HepG2 (cell line): ENCODE measurements around the gene TAS2R1. TPM values are rescaled to one million over a fixed set of nuclear protein-coding genes. Genes with fewer than 3 reads are reported as not detected.

Source experiments
- ATAC-seq: fragments of 200-7000 bp; cut with Tn5 transposase; 3 replicates; pipeline ENCODE4 v1.9.1; 2020; ENCODE audit warnings: mild to moderate bottlenecking, moderate library complexity
- BruUV-seq: library from RNA; stranded (reverse); fragments of 400-500 nt; replicated peaks from 2 replicates; lab custom pipeline; 2021; lab: Mats Ljungman, UMichigan
- CTCF ChIA-PET: fragments of 300-600 bp; formaldehyde crosslinking; extraction: SDS; loops from one replicate; lab custom pipeline; 2021; ENCODE audit warnings: low total read pairs, inconsistent platforms, low intra/inter-chr PET ratio; lab: Yijun Ruan, JAX
- POLR2A ChIA-PET: fragments of 350-600 bp; sonication (Branson Sonifier 250); formaldehyde crosslinking; loops from one replicate; lab custom pipeline; 2020; ENCODE audit warnings: antibody characterized with exemption, inconsistent platforms; lab: Yijun Ruan, JAX
- DNase-seq: peaks from one replicate; pipeline ENCODE4 v3.0.0-alpha.2; 2015; ENCODE audit warnings: low spot score
- FAIRE-seq: peaks from 3 replicates; lab custom pipeline; 2011; peaks lifted over from hg19 to GRCh38; lab: Jason Lieb, UNC
- H2AFZ ChIP-seq: one replicate; pipeline ENCODE4 v1.6.1; 2011; ENCODE audit warnings: low read length, inconsistent platforms
- H3K27ac ChIP-seq: fragments of 300-600 bp; 3 replicates; pipeline ENCODE4 v1.8.0; 2011; ENCODE audit warnings: mixed run types, mild to moderate bottlenecking, mixed read lengths, low read length, inconsistent platforms; ENCODE audit not compliant: insufficient read depth; ENCODE audit errors: extremely low read length
- H3K27me3 ChIP-seq, 2 experiments: fragments of 200-600 bp in 1 of 2; 2 replicates in 1 of 2; 3 replicates in 1 of 2; pipeline versions ENCODE4 v1.6.0 to v1.8.0; 2011; ENCODE audit warnings: low read length in 2 of 2, mild to moderate bottlenecking in 2 of 2, moderate library complexity in 2 of 2, inconsistent platforms in 1 of 2; ENCODE audit not compliant: insufficient read depth in 2 of 2, control insufficient read depth in 1 of 2
- H3K36me3 ChIP-seq, 2 experiments: fragments of 200-600 bp in 1 of 2; replicated peaks in 1 of 2; 2 replicates in 1 of 2; 3 replicates in 1 of 2; pipeline versions ENCODE4 v1.5.1 to v1.8.0; 2011; ENCODE audit warnings: low read length in 2 of 2, inconsistent platforms in 1 of 2; ENCODE audit not compliant: insufficient read depth in 2 of 2, control insufficient read depth in 1 of 2
- H3K4me1 ChIP-seq: 2 replicates; pipeline ENCODE4 v1.5.1; 2012; ENCODE audit warnings: low read length, inconsistent platforms; ENCODE audit not compliant: insufficient read depth
- H3K4me2 ChIP-seq: 2 replicates; pipeline ENCODE4 v1.6.0; 2011; ENCODE audit warnings: low read depth, low read length, inconsistent platforms
- H3K4me3 ChIP-seq, 3 experiments: fragments of 200-600 bp in 1 of 3; sonication (generic), shearing (Covaris generic) in 1 of 3; replicated peaks in 1 of 3; 2 replicates each; pipeline ENCODE4 v1.5.1; 2011 to 2016; ENCODE audit warnings: low read length in 3 of 3, inconsistent platforms in 2 of 3, low read depth in 2 of 3, mild to moderate bottlenecking in 2 of 3, control low read depth in 1 of 3, mixed read lengths in 1 of 3; ENCODE audit not compliant: insufficient read depth in 1 of 3
- H3K79me2 ChIP-seq: one replicate; pipeline ENCODE4 v1.6.1; 2011; ENCODE audit warnings: low read length, inconsistent platforms; ENCODE audit not compliant: insufficient read depth
- H3K9ac ChIP-seq: 2 replicates; pipeline ENCODE4 v1.6.0; 2011; ENCODE audit warnings: mild to moderate bottlenecking, low read depth, low read length, inconsistent platforms; ENCODE audit not compliant: insufficient read depth
- H3K9me3 ChIP-seq: 2 replicates; pipeline ENCODE4 v1.5.1; 2012; ENCODE audit warnings: mild to moderate bottlenecking, low read length
- H4K20me1 ChIP-seq: 2 replicates; pipeline ENCODE4 v1.6.0; 2011; ENCODE audit warnings: inconsistent platforms, mild to moderate bottlenecking, low read length, moderate library complexity; ENCODE audit not compliant: insufficient read depth
- CEBPG ChIP-seq: IDR thresholded peaks from 2 replicates; pipeline ENCODE4 v1.6.1; 2016
- CREB1 ChIP-seq, 2 experiments: fragments of 450-650 bp in 1 of 2; IDR thresholded peaks; 2 replicates each; pipeline ENCODE4 v1.6.1; 2016 to 2017; ENCODE audit warnings: control low read depth in 1 of 2, mild to moderate bottlenecking in 1 of 2, missing compliant biosample characterization in 1 of 2, missing genetic modification characterization in 1 of 2
- NR1H2 ChIP-seq: sonication (generic); formaldehyde crosslinking; IDR thresholded peaks from 2 replicates; pipeline ENCODE4 v1.8.1; 2022; ENCODE audit warnings: low read depth, missing genetic modification reagents, borderline replicate concordance
- YEATS4 ChIP-seq: sonication (generic); formaldehyde crosslinking; IDR thresholded peaks from 2 replicates; pipeline ENCODE4 v1.4.0; 2020; ENCODE audit warnings: missing genetic modification reagents, borderline replicate concordance
- WGBS: methylation state at CpG from one replicate; pipeline ENCODE4 v1.1.6; 2017; ENCODE audit warnings: low lambda C conversion rate; 5-methylcytosine and 5-hydroxymethylcytosine counted together
- in situ Hi-C: cut with HindIII; loops from 2 replicates; pipeline ENCODE4 v1.10.0; 2017; ENCODE audit warnings: low pct_unique_long_range_greater_than_20kb; ENCODE audit not compliant: extremely low pct_ligation_motif_present
- intact Hi-C: fragments of 100-400 bp; cut with micrococcal nuclease; formaldehyde crosslinking; loops from one replicate; pipeline ENCODE4 v1.10.0; 2022; ENCODE audit not compliant: unreplicated experiment
- polyA plus RNA-seq, 8 experiments: library from polyadenylated mRNA; depleted of rRNA in 3 of 8; stranded (reverse) in 7 of 8; unstranded in 1 of 8; fragments of >200 nt; fragmentation: Illumina TruSeq in 4 of 8; extraction: Trizol in 4 of 8; gene quantifications; 2 replicates each; pipeline versions ENCODE4 v1.2.1 to v1.2.3, GENCODE V29; 2011 to 2016; ENCODE audit warnings: low read depth in 4 of 8, missing spikeins in 1 of 8, mixed read lengths in 1 of 8; ENCODE audit not compliant: insufficient read depth in 1 of 8
- total RNA-seq, 5 experiments: library from RNA; depleted of rRNA; stranded (reverse); fragments of >200 nt; fragmentation: Illumina TruSeq; extraction: Trizol; gene quantifications; 2 replicates each; pipeline ENCODE4 v1.2.3, GENCODE V29; 2016; ENCODE audit warnings: low read depth in 1 of 5
- TF ChIP-seq, protein P1 (sequence below): IDR thresholded peaks from 2 replicates; pipeline ENCODE4 v1.6.1; 2018; ENCODE audit warnings: missing genetic modification reagents, mild to moderate bottlenecking, missing compliant biosample characterization
- TF ChIP-seq, protein P2 (sequence below): sonication (generic); formaldehyde crosslinking; IDR thresholded peaks from 2 replicates; pipeline ENCODE4 v1.8.0; 2022; ENCODE audit warnings: mild to moderate bottlenecking, missing genetic modification reagents, moderate library complexity

Gene TAS2R1
- total and polyA plus RNA-seq, 2 of the 13 experiments (the other 11 are each of a cell fraction or from before 2014, with no cell fraction given) = not detected

DNA sequence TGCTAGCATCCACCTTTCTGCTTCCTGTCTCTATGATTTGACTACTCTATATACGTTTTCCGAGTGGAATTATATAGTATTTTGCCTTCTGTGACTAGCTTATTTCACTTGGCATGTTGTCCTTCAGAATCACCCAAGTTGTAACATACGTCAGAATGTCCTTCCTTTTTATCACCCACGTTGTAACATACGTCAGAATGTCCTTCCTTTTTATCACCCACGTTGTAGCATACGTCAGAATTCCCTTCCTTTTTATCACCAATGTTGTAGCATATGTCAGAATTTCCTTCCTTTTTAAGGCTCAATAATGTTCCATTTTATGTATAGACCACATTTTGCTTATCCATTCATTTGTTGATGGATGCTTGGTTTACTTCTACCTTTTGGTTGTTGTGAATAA is 22.9 kb upstream of the TAS2R1 start:
- H3K4me3 ChIP-seq = no peak overlapping the region
- no peak overlapping the region for H2AFZ ChIP-seq
- H3K9ac ChIP-seq = no peak overlapping the region
- in situ Hi-C loops (no loop called here), intact Hi-C loops (no loop called here)
- TF ChIP-seq CEBPG (CRISPR knock-in tag) (no peak), YEATS4 (CRISPR knock-in tag) (no peak), CREB1 (IDR thresholded peaks at IDR 0.05) (peak; percentile 81), CREB1 (CRISPR knock-in tag; IDR thresholded peaks at IDR 0.05) (no peak)
- TF ChIP-seq, protein P1, sequence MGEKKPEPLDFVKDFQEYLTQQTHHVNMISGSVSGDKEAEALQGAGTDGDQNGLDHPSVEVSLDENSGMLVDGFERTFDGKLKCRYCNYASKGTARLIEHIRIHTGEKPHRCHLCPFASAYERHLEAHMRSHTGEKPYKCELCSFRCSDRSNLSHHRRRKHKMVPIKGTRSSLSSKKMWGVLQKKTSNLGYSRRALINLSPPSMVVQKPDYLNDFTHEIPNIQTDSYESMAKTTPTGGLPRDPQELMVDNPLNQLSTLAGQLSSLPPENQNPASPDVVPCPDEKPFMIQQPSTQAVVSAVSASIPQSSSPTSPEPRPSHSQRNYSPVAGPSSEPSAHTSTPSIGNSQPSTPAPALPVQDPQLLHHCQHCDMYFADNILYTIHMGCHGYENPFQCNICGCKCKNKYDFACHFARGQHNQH (CRISPR knock-in tag) = no peak
- no peaks in the 10 kb centered on the region for H3K36me3 ChIP-seq
- no peaks in the 10 kb centered on the region for H3K4me1 ChIP-seq
- DNase-seq = no peak
- no peaks in the 10 kb centered on the region for H4K20me1 ChIP-seq
- BruUV-seq = no TSS peak
- H3K27me3 ChIP-seq = no peaks in the 10 kb centered on the region; a peak in 1 of 5 replicates
- H3K27ac ChIP-seq = no peak overlapping the region
- no peaks in the 10 kb centered on the region for H3K79me2 ChIP-seq
- no peak for FAIRE-seq
- POLR2A ChIA-PET = no interaction called here
- 3% methylated on average over 7 of the region's 7 CpGs for WGBS
- ATAC-seq = no peak
- CTCF ChIA-PET = no interaction called here
- no peak overlapping the region for H3K4me2 ChIP-seq
- H3K9me3 ChIP-seq = no peaks in the 10 kb centered on the region

DNA sequence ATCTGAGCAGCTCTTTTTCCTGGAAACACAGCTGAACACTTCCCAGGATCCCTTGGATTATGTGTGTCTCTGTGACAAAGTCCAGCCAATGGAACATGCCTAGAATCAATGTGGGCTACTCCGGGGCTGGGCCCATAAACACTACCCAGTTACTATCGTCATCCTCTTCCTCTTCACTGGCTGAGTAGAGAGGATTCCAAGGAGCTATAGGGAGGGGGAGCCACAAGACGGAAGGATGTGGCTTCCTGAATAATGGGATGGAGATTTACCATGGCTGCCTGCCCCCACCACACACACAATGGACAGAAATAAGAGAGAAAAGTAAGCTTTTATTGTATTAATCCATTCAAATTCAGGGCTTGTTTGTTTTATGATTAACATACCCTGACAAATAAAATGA is 22.1 kb upstream of the TAS2R1 start:
- H3K27me3 ChIP-seq = no peaks in the 10 kb centered on the region; a peak in 1 of 5 replicates
- intact Hi-C loops (no loop called here), in situ Hi-C loops (no loop called here)
- DNase-seq (no peak), FAIRE-seq (no peak), ATAC-seq (no peak)
- no peak overlapping the region for H3K9ac ChIP-seq
- no peaks in the 10 kb centered on the region for H4K20me1 ChIP-seq
- no peak overlapping the region for H2AFZ ChIP-seq
- TF ChIP-seq, protein P2, sequence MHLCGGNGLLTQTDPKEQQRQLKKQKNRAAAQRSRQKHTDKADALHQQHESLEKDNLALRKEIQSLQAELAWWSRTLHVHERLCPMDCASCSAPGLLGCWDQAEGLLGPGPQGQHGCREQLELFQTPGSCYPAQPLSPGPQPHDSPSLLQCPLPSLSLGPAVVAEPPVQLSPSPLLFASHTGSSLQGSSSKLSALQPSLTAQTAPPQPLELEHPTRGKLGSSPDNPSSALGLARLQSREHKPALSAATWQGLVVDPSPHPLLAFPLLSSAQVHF = no peak
- TF ChIP-seq NR1H2 (CRISPR knock-in tag) = no peak
- no peak overlapping the region for H3K4me3 ChIP-seq
- 3% methylated on average over 3 of the region's 3 CpGs for WGBS
- BruUV-seq = no TSS peak
- POLR2A ChIA-PET = no interaction called here
- no peak overlapping the region for H3K4me2 ChIP-seq
- no peaks in the 10 kb centered on the region for H3K4me1 ChIP-seq
- no peaks in the 10 kb centered on the region for H3K79me2 ChIP-seq
- H3K27ac ChIP-seq = no peak overlapping the region
- H3K9me3 ChIP-seq = no peaks in the 10 kb centered on the region
- CTCF ChIA-PET = no interaction called here
- H3K36me3 ChIP-seq = no peaks in the 10 kb centered on the region
